Measurements from ENCODE around the gene KCNJ5.
A peak's percentile ranks its signal among the peaks of the same experiment; 100 is the strongest.

KCNJ5 gene

DNA sequence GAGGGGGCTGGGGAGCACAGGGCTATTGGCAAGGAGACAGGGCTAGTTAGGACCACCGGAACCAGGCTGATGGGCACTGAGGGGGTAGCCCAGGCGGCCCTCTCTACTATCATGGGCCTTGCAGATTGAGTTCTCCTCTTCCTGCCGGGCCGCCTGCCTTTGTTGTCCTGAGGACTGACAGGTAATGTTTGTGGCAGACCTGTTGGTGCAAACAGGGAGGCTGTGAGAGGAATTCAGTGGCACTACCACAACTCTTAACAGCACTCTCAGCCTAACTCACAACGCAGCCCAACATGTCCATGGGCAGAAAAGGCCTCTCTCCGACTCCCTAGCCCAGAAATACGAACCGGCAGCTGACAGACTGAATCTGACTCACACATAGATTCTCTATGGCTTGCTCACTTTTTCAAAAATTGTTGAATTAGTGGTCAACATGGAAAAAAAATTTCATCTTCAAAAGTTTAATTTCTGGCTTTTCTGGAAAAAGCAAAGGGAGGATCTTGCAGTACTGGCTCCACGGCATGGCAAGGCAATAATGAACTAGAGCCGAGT lies 11.4 kb downstream of the KCNJ5 start:
- no peak for TF ChIP-seq ZFX (IDR thresholded peaks at IDR 0.05)
- TF ChIP-seq, protein P1, sequence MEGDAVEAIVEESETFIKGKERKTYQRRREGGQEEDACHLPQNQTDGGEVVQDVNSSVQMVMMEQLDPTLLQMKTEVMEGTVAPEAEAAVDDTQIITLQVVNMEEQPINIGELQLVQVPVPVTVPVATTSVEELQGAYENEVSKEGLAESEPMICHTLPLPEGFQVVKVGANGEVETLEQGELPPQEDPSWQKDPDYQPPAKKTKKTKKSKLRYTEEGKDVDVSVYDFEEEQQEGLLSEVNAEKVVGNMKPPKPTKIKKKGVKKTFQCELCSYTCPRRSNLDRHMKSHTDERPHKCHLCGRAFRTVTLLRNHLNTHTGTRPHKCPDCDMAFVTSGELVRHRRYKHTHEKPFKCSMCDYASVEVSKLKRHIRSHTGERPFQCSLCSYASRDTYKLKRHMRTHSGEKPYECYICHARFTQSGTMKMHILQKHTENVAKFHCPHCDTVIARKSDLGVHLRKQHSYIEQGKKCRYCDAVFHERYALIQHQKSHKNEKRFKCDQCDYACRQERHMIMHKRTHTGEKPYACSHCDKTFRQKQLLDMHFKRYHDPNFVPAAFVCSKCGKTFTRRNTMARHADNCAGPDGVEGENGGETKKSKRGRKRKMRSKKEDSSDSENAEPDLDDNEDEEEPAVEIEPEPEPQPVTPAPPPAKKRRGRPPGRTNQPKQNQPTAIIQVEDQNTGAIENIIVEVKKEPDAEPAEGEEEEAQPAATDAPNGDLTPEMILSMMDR (conservative IDR thresholded peaks at IDR 0.05): no peak
- no peak overlapping the region for H3K27ac ChIP-seq

GRCh38 chr11:128903248-128904061 lies 12.3 kb downstream of the KCNJ5 start:
- no peak for TF ChIP-seq ZFX (IDR thresholded peaks at IDR 0.05)
- TF ChIP-seq, protein P1 (conservative IDR thresholded peaks at IDR 0.05): no peak
- H3K27ac ChIP-seq: no peak overlapping the region

DNA sequence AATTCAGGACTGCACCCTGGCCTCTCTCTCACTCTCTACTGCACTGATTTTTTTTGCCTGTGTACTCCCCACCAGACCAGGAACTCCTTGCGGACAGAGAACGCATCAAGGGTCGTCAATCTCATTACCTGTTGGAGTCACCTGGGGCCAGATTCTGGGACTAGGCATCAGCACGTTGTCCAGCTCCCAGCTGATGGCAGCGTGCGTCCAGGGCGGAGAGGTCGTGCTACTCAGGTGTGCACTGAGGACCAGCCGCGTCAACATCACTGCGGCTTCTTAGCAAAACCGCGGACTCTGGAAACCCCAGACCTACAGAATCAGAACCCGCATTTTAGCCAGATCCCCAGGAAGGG lies 13.1 kb downstream of the KCNJ5 start:
- TF ChIP-seq, protein P1 (conservative IDR thresholded peaks at IDR 0.05): no peak
- no peak for TF ChIP-seq ZFX (IDR thresholded peaks at IDR 0.05)

GRCh38 chr11:128904656-128905344 lies 13.6 kb downstream of the KCNJ5 start:
- TF ChIP-seq, protein P1 (conservative IDR thresholded peaks at IDR 0.05): no peak
- TF ChIP-seq ZFX (IDR thresholded peaks at IDR 0.05): no peak
- H3K27ac ChIP-seq: no peak overlapping the region

More for the DNA sequence above, 13.1 kb downstream of the KCNJ5 start:
- H3K27ac ChIP-seq: no peak overlapping the region

- TF ChIP-seq ZFX (IDR thresholded peaks at IDR 0.05): no peak
- TF ChIP-seq, protein P1 (conservative IDR thresholded peaks at IDR 0.05): peak; percentile 65
- H3K27ac ChIP-seq: no peak overlapping the region
These were observed 14.4 kb downstream of the KCNJ5 start for GRCh38 chr11:128905345-128906184.

DNA sequence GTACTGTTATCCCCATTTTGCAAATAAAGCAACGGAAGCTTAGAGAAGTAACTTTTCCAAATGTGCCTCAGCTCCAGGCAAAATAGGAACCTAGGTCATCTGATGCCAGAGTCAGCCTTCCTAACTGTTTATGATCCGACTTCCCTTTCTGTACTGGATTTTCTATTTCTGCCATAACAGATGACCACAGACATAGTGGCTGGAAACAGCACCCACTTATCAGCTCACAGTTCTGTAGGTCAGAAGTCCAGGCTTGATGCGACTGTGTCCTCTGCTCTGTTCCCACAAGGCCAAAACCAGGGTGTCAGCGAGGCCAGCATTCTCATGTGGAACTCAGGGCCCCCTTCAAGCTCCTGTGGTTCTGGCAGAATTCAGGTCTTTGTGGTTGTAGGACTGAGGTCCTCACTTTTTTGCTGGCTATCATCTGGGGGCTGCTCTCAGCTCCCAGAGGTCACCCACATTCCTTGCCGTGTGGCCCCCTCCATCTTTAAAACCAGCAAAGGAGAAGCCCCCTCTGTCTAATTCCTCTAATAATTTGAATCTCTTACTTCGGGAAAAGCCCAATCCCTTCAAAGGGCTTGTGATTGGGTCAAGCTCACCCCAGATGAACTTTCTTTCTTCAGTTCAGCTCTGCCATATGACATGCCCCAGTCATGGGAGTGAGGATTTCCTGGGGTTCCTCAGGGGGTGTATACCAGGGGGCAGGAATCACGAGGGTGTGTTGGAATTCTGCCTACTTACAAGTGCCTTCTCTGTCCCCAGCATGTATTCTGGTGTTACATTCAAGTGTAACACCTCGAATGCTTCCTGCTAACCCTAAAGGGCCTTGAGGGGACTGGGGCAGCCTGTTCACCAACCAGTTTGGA lies 15.3 kb downstream of the KCNJ5 start:
- no peak for TF ChIP-seq ZFX (IDR thresholded peaks at IDR 0.05)
- TF ChIP-seq, protein P1 (conservative IDR thresholded peaks at IDR 0.05): peak; percentile 41
- H3K27ac ChIP-seq: no peak overlapping the region

Measured in C4-2B (cell line).